GM18507 (cell line): ENCODE data around the gene DOLK.

Experiments used
- DNase-seq: peaks from one replicate; pipeline ENCODE4 v3.0.0; 2011; ENCODE audit warnings: low read depth; ENCODE audit not compliant: insufficient read length; ENCODE audit errors: extremely low spot score
- FAIRE-seq: peaks from 2 replicates; lab custom pipeline; 2011; peaks lifted over from hg19 to GRCh38; lab: Jason Lieb, UNC

Gene DOLK

GRCh38 chr9:128937310-128938165 is 9.9 kb downstream of the DOLK start:
- FAIRE-seq (no peak), DNase-seq (no peak)

GRCh38 chr9:128936171-128936865 is 11.1 kb downstream of the DOLK start:
- FAIRE-seq = no peak

GRCh38 chr9:128933731-128934130 is 13.7 kb downstream of the DOLK start:
- DNase-seq (no peak), FAIRE-seq (no peak)

More at GRCh38 chr9:128936171-128936865, 11.1 kb downstream of the DOLK start:
- DNase-seq = no peak

- FAIRE-seq = no peak
Observed at GRCh38 chr9:128929560-128929959, 17.8 kb downstream of the DOLK start.

GRCh38 chr9:128928624-128929023 is 18.8 kb downstream of the DOLK start:
- no peak for DNase-seq

More at GRCh38 chr9:128929560-128929959, 17.8 kb downstream of the DOLK start:
- no peak for DNase-seq

GRCh38 chr9:128927731-128928411 is 19.5 kb downstream of the DOLK start:
- FAIRE-seq (peak; percentile 75), DNase-seq (peak; percentile 61)

More at GRCh38 chr9:128928624-128929023, 18.8 kb downstream of the DOLK start:
- FAIRE-seq = no peak

GRCh38 chr9:128923493-128923883 is 23.9 kb downstream of the DOLK start:
- no peak for DNase-seq
- no peak for FAIRE-seq

GRCh38 chr9:128921881-128922763 is 25.3 kb downstream of the DOLK start:
- FAIRE-seq (no peak), DNase-seq (no peak)

GRCh38 chr9:128920381-128921058 is 26.9 kb downstream of the DOLK start, which contains the start of gene PHYHD1:
TSS of gene PHYHD1 (plus strand) at chr9:128920982. CDS start at chr9:128922324, 1,342 bp downstream.
- DNase-seq = no peak
- FAIRE-seq = no peak

GRCh38 chr9:128919402-128920089 is 27.9 kb downstream of the DOLK start:
- no peak for FAIRE-seq
- no peak for DNase-seq

GRCh38 chr9:128918921-128919320 is 28.5 kb downstream of the DOLK start:
- FAIRE-seq = no peak
- no peak for DNase-seq

GRCh38 chr9:128917151-128917849 is 30.1 kb downstream of the DOLK start:
- no peak for DNase-seq
- FAIRE-seq = no peak

GRCh38 chr9:128916745-128917144 is 30.7 kb downstream of the DOLK start:
- FAIRE-seq = no peak
- no peak for DNase-seq

- no peak for FAIRE-seq
- no peak for DNase-seq
Observed at GRCh38 chr9:128916204-128916603, 31.2 kb downstream of the DOLK start.

- DNase-seq (no peak), FAIRE-seq (no peak)
Observed at GRCh38 chr9:128913995-128914772, 33.2 kb downstream of the DOLK start.

- FAIRE-seq (no peak), DNase-seq (no peak)
Observed at GRCh38 chr9:128913048-128913900, 34.1 kb downstream of the DOLK start.
